ENCODE measurements around the gene GPR137C.

The GPR137C gene

DNA sequence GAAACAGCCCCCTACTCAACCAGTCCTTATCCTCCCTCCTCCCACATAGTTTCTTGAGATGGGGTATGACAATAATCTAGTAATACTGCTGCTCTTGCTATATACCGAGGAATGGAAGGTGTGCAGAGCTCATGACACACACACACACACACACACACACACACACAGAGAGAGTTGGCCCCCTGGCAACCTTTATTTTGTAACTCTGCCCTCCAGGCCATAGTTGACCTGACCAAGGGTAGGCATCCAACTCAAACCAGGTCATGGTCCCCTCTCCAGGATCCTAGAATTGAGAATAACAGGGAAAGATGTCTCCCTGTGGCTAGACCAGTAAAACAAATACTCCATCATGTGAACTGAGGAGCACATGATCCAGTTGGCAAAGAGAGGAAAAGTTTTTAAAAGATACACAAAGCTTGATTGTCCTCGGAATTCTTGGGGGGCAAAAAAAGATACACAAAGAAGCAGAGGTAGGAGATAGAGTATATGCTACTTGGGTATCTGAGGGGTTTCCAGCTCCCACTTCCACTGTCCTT, 131.4 kb downstream of the GPR137C start:
- H3K4me3 Mint-ChIP-seq, result no peak overlapping the region
- H3K36me3 Mint-ChIP-seq (ENCODE audit: low read depth), result peaks cover 21% of the 10 kb centered on the region
- H3K27ac Mint-ChIP-seq, result peak overlapping the region; percentile 19
- no peaks in the 10 kb centered on the region for H3K27me3 Mint-ChIP-seq
- peaks cover 52% of the 10 kb centered on the region for H3K4me1 Mint-ChIP-seq (ENCODE audit: low read depth)
- H3K9me3 Mint-ChIP-seq, result no peaks in the 10 kb centered on the region

- H3K4me1 Mint-ChIP-seq (ENCODE audit: low read depth), result peaks cover 70% of the 10 kb centered on the region
- no peak overlapping the region for H3K4me3 Mint-ChIP-seq
- no peak overlapping the region for H3K27ac Mint-ChIP-seq
- H3K9me3 Mint-ChIP-seq, result no peaks in the 10 kb centered on the region
- H3K27me3 Mint-ChIP-seq, result no peaks in the 10 kb centered on the region
- H3K36me3 Mint-ChIP-seq (ENCODE audit: low read depth), result peaks cover 18% of the 10 kb centered on the region
Observed at GRCh38 chr14:52686176-52686575, 133.5 kb downstream of the GPR137C start.
